GM19035 (cell line): ENCODE data around the gene TSSK2.

Experiments used
- ATAC-seq: cut with Tn5 transposase; IDR thresholded peaks from one replicate; pipeline ENCODE4 v1.9.1; 2021; ENCODE audit not compliant: unreplicated experiment

Gene TSSK2

DNA sequence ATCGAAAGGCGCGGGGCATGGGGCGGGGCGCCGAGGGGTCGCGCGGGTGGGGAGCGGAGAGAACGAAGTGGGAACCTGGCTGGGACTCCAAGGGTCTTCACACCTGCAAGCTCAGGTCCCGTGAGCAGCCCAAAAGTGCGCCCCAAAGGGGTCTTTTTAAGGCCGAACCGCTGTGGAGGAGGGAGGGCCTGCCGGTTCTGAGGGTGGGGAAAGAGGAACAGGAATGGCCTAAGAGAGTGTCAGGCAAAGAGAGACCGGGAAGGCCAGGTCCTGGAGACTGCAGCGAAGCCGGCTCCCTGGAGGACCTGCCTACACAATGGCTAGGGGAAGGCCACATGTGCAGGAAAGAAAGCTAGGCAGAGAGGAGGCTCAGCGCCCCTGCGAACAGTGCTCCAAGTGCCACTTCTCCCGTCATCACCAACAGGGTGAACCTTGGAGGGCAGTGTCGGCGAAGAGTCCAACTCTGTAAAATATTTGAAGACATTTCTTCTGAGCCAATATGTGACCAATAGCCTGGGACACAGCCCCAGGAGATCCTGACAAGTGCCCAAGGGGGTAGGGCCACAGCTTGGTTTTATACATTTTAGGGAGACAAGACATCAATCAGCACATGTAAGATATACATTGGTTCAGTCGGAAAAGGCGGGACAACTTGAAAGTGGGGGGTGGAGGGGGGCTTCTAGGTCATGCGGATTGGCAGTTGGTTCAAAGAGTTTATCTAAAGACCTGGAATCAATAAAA is 8.2 kb upstream of the TSSK2 start:
- no peak for ATAC-seq

- no peak for ATAC-seq
Measured at GRCh38 chr22:19123936-19124335, 7.2 kb upstream of the TSSK2 start.

GRCh38 chr22:19124377-19124776 is 6.7 kb upstream of the TSSK2 start:
- ATAC-seq, result no peak

GRCh38 chr22:19125011-19125410 is 6.1 kb upstream of the TSSK2 start:
- ATAC-seq, result no peak

DNA sequence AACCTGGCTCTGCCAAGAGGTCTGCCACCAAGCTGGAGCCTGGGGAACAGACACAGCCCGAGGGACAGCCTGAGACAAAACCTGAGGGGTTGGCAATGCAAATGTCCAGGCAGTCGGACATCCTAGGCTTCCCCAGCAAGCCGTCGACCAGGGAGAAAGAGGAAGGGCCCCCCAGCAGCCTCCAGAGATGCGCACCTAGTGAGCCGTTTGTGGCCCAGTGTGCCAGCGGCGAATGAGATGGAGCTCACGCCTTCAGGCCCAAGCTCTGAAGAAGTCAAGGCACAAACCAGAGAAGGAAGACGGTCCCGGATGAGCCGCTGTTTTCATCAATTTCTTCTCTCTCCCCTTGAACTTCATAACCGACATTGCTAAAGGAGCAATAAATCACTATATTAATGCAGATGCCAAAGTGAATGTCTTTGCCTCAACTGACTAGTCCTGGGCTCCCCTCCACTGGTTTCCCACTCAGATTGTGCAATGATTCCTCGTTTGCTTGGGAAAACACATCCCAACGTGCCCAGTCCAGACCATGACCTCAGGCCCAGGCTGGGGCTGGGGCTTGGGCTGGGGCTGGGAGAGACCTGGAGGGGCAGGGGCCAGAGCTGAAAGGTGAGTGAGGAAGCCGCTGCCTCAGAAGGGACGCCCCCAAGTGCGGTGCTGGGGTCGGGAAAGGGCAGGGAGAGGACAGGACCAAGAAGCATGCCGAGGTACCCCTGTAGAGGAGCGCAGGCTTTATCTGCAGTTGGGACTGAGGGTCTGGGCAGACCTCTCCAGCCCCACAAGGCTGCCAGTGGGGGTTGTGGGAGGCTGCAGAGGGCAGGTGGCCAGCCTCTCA is 5.4 kb upstream of the TSSK2 start:
- no peak for ATAC-seq

GRCh38 chr22:19126309-19127273 is 4.5 kb upstream of the TSSK2 start:
- ATAC-seq, result no peak

DNA sequence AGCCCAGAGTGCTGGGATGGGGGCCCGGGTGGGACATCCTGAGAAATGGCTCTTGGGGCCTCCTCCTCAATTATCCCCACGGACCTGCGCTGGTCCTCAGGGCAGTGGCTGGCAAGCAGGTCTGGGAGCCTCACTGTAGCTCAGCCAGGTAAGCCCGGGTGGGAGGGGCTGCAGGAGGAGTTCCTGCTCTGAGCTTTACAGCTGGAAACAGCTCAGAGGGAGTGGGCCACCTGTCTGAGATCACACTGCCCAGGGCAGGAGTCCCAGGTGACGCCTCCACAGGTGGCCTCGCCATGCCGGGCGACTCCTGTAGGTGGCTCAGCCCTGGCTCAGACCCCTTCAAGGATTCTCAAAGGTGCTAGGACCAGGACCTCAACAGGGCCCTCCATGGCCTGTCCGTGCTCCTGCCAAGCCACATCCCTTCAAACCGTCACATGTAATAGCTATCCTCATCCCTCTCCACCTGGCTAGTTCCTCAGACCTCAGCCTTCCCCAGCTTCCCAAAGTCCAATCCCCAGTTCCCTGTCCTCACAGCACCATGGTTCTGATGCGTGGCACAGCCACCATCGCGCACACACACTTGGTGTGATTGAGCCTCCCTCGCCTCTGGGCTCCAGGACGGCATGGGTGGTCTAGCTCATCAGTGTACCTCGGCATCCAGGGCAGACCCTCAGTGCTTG is 3.6 kb upstream of the TSSK2 start:
- no peak for ATAC-seq

DNA sequence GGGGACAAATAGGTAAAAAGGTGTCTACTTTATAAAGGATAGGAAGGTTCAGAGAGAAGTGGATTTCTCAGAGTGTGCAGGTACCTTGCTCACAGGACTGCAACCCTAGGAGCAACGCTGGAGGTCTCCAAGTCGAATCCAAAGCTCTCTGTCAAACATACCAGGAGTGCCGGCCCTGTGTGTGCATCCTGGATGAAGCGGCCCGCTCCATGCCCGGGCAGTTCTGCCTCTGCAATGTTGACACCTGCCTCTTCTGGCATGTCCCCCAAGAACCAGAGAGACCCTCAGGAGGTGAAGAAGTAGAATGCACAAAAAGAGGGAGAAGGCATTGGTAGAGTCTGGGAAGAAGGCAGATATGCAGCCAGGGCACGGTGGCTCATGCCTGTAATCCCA is 3.1 kb upstream of the TSSK2 start:
- ATAC-seq, result no peak

- ATAC-seq, result no peak
Measured at GRCh38 chr22:19128946-19129727, 2.0 kb upstream of the TSSK2 start.

- ATAC-seq, result no peak
Measured at GRCh38 chr22:19129871-19130270, 1.2 kb upstream of the TSSK2 start.

GRCh38 chr22:19131685-19132015 is 542 bp downstream of the TSSK2 start:
- no peak for ATAC-seq

GRCh38 chr22:19132153-19132552 is 1.0 kb downstream of the TSSK2 start:
- ATAC-seq, result no peak

- ATAC-seq, result no peak
Measured at GRCh38 chr22:19132693-19133400, 1.7 kb downstream of the TSSK2 start.

DNA sequence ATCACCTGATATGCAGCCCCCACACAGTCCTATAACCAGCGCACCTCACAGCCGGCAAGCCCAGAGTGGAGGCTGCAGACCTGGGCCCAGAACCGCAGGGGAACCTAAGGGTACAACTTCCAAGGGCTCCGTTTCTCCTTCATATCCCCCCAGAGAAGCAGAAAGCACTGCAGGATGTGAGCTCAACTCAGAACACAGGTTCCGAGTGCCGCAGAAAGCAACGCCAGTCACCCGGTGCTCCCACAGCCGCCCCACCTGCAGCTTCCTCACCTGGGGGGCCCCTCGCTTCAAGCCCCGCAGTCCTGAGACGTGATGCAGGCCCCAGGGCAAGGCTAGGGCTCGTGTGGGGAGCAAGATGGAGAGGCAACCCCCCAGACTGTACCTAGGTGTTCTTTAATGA is 2.5 kb downstream of the TSSK2 start:
- no peak for ATAC-seq

GRCh38 chr22:19134176-19134831 is 3.2 kb downstream of the TSSK2 start:
- no peak for ATAC-seq

GRCh38 chr22:19134874-19135273 is 3.8 kb downstream of the TSSK2 start:
- no peak for ATAC-seq

- no peak for ATAC-seq
Measured at GRCh38 chr22:19136915-19137314, 5.8 kb downstream of the TSSK2 start.

DNA sequence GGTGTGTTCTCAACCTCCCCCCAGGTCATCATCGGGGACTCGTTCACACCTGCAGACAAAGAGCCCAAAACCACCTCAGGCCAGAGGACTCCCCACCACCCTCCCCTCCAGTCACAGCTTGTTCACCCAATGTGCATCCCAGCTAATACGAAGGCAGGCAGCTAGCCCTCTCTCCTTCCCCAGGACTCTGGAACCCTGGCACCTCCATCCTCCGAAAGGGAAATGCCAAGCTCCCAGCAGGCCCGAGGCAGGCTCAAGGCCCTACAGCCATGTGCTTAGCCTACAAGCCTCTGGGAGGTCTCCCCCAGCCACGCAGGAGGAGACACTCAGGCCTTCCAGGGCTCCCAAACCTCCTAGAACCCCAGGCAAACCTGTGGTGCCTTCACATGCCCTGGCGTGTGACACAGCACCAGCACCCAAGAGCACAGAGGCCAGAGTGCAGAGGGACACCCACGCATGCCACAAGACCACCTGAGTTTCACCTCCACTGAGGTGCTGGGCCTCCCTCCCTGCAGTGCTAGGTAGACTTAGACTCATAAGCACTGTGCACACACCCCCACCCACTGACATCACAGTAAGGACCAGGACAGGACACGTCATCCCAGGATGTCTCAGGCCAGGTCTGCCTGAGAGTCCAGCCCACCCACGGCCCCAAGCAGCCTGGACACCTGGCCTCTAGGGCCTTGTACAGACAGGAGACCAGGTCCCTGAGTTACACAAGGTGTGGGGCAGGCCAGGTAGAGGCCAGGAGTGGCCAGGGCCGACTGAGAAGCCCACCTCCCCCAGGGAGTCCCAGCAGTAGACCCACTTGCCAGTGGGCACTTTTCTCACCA is 6.5 kb downstream of the TSSK2 start:
- no peak for ATAC-seq
